ENCODE results near the gene PEX5L. TPM values are rescaled to one million over a fixed set of nuclear protein-coding genes. Genes with fewer than 3 reads are reported as not detected.

PEX5L gene
- total RNA-seq, 3 donors from 2014 or later: 0.30 TPM; not detected in 2

DNA sequence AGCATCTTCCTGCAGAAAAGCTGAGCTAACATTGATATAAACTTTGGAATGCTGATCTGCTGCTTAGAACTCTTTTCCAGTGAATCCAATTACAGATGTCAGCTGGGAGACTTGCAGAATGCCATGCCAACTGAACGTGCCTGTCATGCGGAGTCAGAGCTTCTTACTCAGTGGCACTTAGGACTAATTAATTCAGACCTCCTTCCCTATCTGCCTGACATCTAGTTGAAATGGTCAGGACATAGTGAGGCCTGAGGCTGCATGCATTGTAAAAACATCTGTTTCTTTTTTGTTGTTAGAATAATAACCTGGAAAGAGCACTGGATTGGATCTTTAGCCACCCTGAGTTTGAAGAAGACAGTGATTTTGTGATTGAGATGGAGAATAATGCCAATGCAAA, 271.3 kb downstream of the PEX5L start:
- Mint-ChIP-seq H3K27me3 (ENCODE audit: low read depth) (no peaks in the 10 kb centered on the region), H3K4me1 (ENCODE audit: low read depth) (no peaks in the 10 kb centered on the region), H3K4me3 (no peak overlapping the region), H3K36me3 (ENCODE audit: insufficient read depth) (peaks cover 41% of the 10 kb centered on the region), H3K9me3 (no peaks in the 10 kb centered on the region)
- DNase-seq: no peak
- ATAC-seq: no peak

- H3K9me3 Mint-ChIP-seq: no peaks in the 10 kb centered on the region
- no peaks in the 10 kb centered on the region for H3K4me1 Mint-ChIP-seq (ENCODE audit: low read depth)
- ATAC-seq: no peak
- DNase-seq: no peak
- H3K4me3 Mint-ChIP-seq: no peak overlapping the region
- H3K36me3 Mint-ChIP-seq (ENCODE audit: insufficient read depth): peaks cover 36% of the 10 kb centered on the region
- no peaks in the 10 kb centered on the region for H3K27me3 Mint-ChIP-seq (ENCODE audit: low read depth)
Observed at GRCh38 chr3:179760944-179761343, 275.8 kb downstream of the PEX5L start.

DNA sequence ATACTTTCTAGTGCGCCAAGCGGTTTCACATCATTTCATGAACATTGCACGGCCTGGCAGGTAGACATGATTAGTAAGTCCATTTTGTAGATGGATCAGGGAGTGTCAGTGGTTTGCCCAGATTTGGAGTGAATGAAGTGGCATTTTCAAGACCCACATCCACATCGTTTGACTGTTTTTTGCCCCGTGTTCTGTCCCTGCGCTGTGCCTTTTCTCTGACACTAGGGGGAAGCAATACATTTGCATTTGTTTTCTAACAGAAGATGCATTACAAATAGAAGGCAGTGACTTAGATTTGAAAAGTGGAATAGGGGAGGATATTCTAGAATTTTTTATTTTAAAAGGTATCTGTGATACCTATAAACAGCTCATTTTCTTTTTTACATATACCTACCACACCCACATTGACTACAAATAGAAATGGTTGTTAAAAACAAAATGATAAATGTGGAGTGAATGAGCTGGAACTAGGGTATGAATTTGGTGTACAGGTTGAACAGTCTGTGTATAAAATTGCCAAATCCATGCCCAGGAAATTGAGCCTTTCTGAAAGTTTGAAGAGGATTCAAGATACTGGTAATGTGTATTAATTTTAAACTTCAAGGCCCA, 285.9 kb downstream of the PEX5L start:
- no peak overlapping the region for H3K4me3 Mint-ChIP-seq
- no peak for DNase-seq
- H3K4me1 Mint-ChIP-seq (ENCODE audit: low read depth): no peaks in the 10 kb centered on the region
- ATAC-seq: no peak
- no peaks in the 10 kb centered on the region for H3K9me3 Mint-ChIP-seq
- H3K27me3 Mint-ChIP-seq (ENCODE audit: low read depth): no peaks in the 10 kb centered on the region
- peaks cover 19% of the 10 kb centered on the region for H3K36me3 Mint-ChIP-seq (ENCODE audit: insufficient read depth)

GRCh38 chr3:179745716-179746115, 291.0 kb downstream of the PEX5L start:
- H3K4me1 Mint-ChIP-seq (ENCODE audit: low read depth): no peaks in the 10 kb centered on the region
- peaks cover 25% of the 10 kb centered on the region for H3K36me3 Mint-ChIP-seq (ENCODE audit: insufficient read depth)
- H3K4me3 Mint-ChIP-seq: no peak overlapping the region
- H3K9me3 Mint-ChIP-seq: no peaks in the 10 kb centered on the region
- no peak for DNase-seq
- H3K27me3 Mint-ChIP-seq (ENCODE audit: low read depth): no peaks in the 10 kb centered on the region
- no peak for ATAC-seq

GRCh38 chr3:179745079-179745478, 291.7 kb downstream of the PEX5L start:
- DNase-seq (no peak), ATAC-seq (no peak)
- no peaks in the 10 kb centered on the region for H3K27me3 Mint-ChIP-seq (ENCODE audit: low read depth)
- H3K4me1 Mint-ChIP-seq (ENCODE audit: low read depth): no peaks in the 10 kb centered on the region
- H3K9me3 Mint-ChIP-seq: no peaks in the 10 kb centered on the region
- peaks cover 25% of the 10 kb centered on the region for H3K36me3 Mint-ChIP-seq (ENCODE audit: insufficient read depth)
- no peak overlapping the region for H3K4me3 Mint-ChIP-seq
